Right cardiac atrium (tissue), 5 donors: ENCODE results near the gene POU4F3. TPM values are rescaled to one million over a fixed set of nuclear protein-coding genes. Genes with fewer than 3 reads are reported as not detected.

Experiments
- ATAC-seq, 2 donors: fragments of 200-7000 bp; cut with Tn5 transposase; one replicate each; pipeline versions ENCODE4 v1.8.0 to v1.9.1; 2020; ENCODE audit warnings: moderate library complexity in 2 of 2, mild to moderate bottlenecking in 1 of 2
- DNase-seq, 3 donors: peaks; one replicate each; pipeline ENCODE4 v3.0.0-alpha.2; 2020
- H3K27ac ChIP-seq: one replicate; pipeline ENCODE4 v1.5.1; 2013; ENCODE audit warnings: mild to moderate bottlenecking, low read length, control low read depth, moderate library complexity
- H3K27me3 ChIP-seq: one replicate; pipeline ENCODE4 v1.6.1; 2013; ENCODE audit not compliant: control insufficient read depth, insufficient read depth
- H3K4me1 ChIP-seq: one replicate; pipeline ENCODE4 v1.6.1; 2013; ENCODE audit warnings: low read length; ENCODE audit not compliant: control insufficient read depth, insufficient read depth
- H3K4me3 ChIP-seq: one replicate; pipeline ENCODE4 v1.5.1; 2013; ENCODE audit warnings: low read length, control low read depth
- H3K9me3 ChIP-seq: one replicate; pipeline ENCODE4 v1.6.1; 2013; ENCODE audit warnings: low read length; ENCODE audit not compliant: control insufficient read depth
- WGBS: extraction: QIAGEN DNeasy Blood & Tissue Kit; methylation state at CpG from one replicate; pipeline ENCODE4 v1.1.7; 2013; 5-methylcytosine and 5-hydroxymethylcytosine counted together
- intact Hi-C, 4 donors: fragments of 100-400 bp; cut with DNase I; formaldehyde crosslinking; loops; one replicate each; pipeline versions ENCODE4 v1.11.0 to v1.14.0; 2022 to 2023
- polyA plus RNA-seq: library from polyadenylated mRNA; stranded (reverse); fragments of 200-250 nt; gene quantifications from one replicate; pipeline ENCODE4 v1.2.3, GENCODE V29; 2013
- total RNA-seq, 4 donors: library from RNA; stranded (reverse); fragmentation: NEBNext Ultra II Directional; extraction: Animal tissue kit (Norgen Biotek cat#: 25700); gene quantifications; one replicate each; pipeline ENCODE4 v1.2.1, GENCODE V29; 2021
- donor health status: healthy with polysubstance abuse.
- donor health status: DM: no; HTN: yes; CAD: no.
- donor health status: DM: no; HTN: no; CAD: no.
- donor health status: DM: no; HTN: yes; CAD: no; lungs with severe emphysema.
- donor health status: DM: yes; HTN: yes; CAD: no.

POU4F3 gene
- total and polyA plus RNA-seq, 5 donors = 0.14 TPM; not detected in 4

- no peaks in the 10 kb centered on the region for H3K27me3 ChIP-seq
- H3K27ac ChIP-seq = no peak overlapping the region
- intact Hi-C loops = no loop called here
- no peak overlapping the region for H3K4me3 ChIP-seq
- ATAC-seq (no peak), DNase-seq (no peak)
- H3K9me3 ChIP-seq = no peaks in the 10 kb centered on the region
- WGBS = 83% methylated on average over 5 of the region's 5 CpGs
- H3K4me1 ChIP-seq = peaks cover 3% of the 10 kb centered on the region
Measured at GRCh38 chr5:146311278-146311677, 27.4 kb upstream of the POU4F3 start.

- Histone ChIP-seq H3K4me3 (no peak overlapping the region), H3K27ac (no peak overlapping the region), H3K4me1 (no peaks in the 10 kb centered on the region), H3K27me3 (no peaks in the 10 kb centered on the region), H3K9me3 (no peaks in the 10 kb centered on the region)
- ATAC-seq (no peak), DNase-seq (no peak)
- WGBS = 43% methylated on average over 7 of the region's 7 CpGs
- intact Hi-C loops = no loop called here
Measured at GRCh38 chr5:146313027-146313426, 25.6 kb upstream of the POU4F3 start.

DNA sequence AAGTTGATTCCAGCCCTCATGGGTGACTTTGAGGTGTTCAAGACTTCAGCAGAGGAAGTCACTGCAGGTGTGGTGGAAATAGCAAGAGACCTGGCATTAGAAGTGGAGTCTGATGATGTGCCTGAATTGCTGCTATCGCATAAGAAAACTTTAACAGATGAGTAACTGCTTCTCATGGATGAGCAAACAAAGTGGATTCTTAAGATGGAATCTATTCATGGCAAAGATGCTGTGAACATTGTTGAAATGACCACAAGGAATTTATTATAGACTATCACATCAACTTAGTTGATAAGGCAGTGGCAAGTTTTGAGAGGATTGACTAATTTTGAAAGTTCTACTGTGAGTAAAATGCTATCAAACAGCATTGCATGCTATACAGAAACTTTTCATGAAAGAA, 17.1 kb upstream of the POU4F3 start:
- ATAC-seq (no peak), DNase-seq (no peak)
- intact Hi-C loops = no loop called here
- 90% methylated on average over 1 of the region's 1 CpG for WGBS
- Histone ChIP-seq H3K9me3 (no peaks in the 10 kb centered on the region), H3K27me3 (no peaks in the 10 kb centered on the region), H3K4me3 (no peak overlapping the region), H3K4me1 (no peaks in the 10 kb centered on the region), H3K27ac (no peak overlapping the region)

GRCh38 chr5:146327257-146327870, 11.3 kb upstream of the POU4F3 start:
- DNase-seq (no peak), ATAC-seq (no peak)
- Histone ChIP-seq H3K27ac (no peak overlapping the region), H3K9me3 (no peaks in the 10 kb centered on the region), H3K4me1 (no peaks in the 10 kb centered on the region), H3K27me3 (no peaks in the 10 kb centered on the region), H3K4me3 (no peak overlapping the region)
- 72% methylated on average over 7 of the region's 7 CpGs for WGBS
- intact Hi-C loops = no loop called here

GRCh38 chr5:146327989-146328388, 10.7 kb upstream of the POU4F3 start:
- no peak for DNase-seq
- intact Hi-C loops = no loop called here
- H3K9me3 ChIP-seq = no peaks in the 10 kb centered on the region
- H3K4me3 ChIP-seq = no peak overlapping the region
- WGBS = 41% methylated on average over 1 of the region's 1 CpG
- H3K27me3 ChIP-seq = no peaks in the 10 kb centered on the region
- H3K27ac ChIP-seq = no peak overlapping the region
- H3K4me1 ChIP-seq = no peaks in the 10 kb centered on the region
- no peak for ATAC-seq

DNA sequence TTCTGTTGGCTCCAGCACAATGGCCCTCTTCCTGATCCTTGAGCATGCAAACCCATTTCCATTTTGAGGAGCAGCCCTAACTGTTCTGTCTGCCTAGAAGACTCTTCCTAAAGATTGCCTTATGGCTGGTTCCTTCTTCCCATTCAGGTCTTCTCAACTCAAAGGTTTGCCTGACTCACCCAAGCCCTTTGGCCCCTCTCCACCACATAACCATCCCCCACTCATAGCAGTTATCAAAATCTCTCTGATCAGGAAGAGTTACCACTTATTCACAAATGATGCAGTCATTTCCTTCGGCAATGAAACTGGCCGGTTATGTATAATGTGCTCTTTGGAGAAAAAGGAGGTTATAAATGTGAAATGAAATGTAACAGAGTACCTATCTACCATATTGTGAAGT, 8.9 kb upstream of the POU4F3 start:
- Histone ChIP-seq H3K27ac (no peak overlapping the region), H3K4me1 (no peaks in the 10 kb centered on the region), H3K27me3 (no peaks in the 10 kb centered on the region), H3K4me3 (no peak overlapping the region), H3K9me3 (no peaks in the 10 kb centered on the region)
- DNase-seq (no peak), ATAC-seq (no peak)
- intact Hi-C loops = no loop called here
- 81% methylated on average over 2 of the region's 2 CpGs for WGBS

DNA sequence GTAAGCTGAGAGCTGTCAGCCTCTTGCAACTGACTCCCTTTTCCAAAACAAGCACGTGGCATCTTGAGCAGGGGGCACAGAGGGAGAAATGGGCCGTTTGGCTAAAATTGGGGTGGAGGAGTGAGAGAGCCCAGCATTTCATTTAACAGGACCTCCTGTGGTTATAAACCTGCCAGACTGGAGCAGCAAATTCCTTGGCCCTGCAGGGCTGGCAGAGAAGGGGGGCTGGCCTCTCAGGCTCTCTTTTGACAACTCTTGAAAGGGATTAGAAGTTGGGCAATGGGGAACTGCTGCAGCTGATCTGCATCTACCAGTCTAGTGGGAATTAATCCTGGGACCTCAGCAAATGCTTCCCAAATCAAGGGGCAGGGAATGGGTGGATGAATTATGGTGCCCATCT, 7.2 kb upstream of the POU4F3 start:
- H3K4me3 ChIP-seq = no peak overlapping the region
- no peaks in the 10 kb centered on the region for H3K4me1 ChIP-seq
- ATAC-seq (no peak), DNase-seq (no peak)
- no peaks in the 10 kb centered on the region for H3K9me3 ChIP-seq
- WGBS = under 1% methylated on average over 2 of the region's 2 CpGs
- no peaks in the 10 kb centered on the region for H3K27me3 ChIP-seq
- no peak overlapping the region for H3K27ac ChIP-seq
- intact Hi-C loops = no loop called here

- Histone ChIP-seq H3K4me1 (no peaks in the 10 kb centered on the region), H3K4me3 (no peak overlapping the region), H3K9me3 (no peaks in the 10 kb centered on the region), H3K27ac (no peak overlapping the region), H3K27me3 (no peaks in the 10 kb centered on the region)
- ATAC-seq (no peak), DNase-seq (no peak)
- 3% methylated on average over 24 of the region's 24 CpGs for WGBS
- intact Hi-C loops = no loop called here
Measured at GRCh38 chr5:146334074-146334533, 4.5 kb upstream of the POU4F3 start.

GRCh38 chr5:146336197-146336596, 2.4 kb upstream of the POU4F3 start:
- no peaks in the 10 kb centered on the region for H3K9me3 ChIP-seq
- intact Hi-C loops = no loop called here
- H3K27ac ChIP-seq = no peak overlapping the region
- DNase-seq = no peak
- ATAC-seq = no peak
- peaks cover 2% of the 10 kb centered on the region for H3K4me1 ChIP-seq
- no peak overlapping the region for H3K4me3 ChIP-seq
- no peaks in the 10 kb centered on the region for H3K27me3 ChIP-seq

DNA sequence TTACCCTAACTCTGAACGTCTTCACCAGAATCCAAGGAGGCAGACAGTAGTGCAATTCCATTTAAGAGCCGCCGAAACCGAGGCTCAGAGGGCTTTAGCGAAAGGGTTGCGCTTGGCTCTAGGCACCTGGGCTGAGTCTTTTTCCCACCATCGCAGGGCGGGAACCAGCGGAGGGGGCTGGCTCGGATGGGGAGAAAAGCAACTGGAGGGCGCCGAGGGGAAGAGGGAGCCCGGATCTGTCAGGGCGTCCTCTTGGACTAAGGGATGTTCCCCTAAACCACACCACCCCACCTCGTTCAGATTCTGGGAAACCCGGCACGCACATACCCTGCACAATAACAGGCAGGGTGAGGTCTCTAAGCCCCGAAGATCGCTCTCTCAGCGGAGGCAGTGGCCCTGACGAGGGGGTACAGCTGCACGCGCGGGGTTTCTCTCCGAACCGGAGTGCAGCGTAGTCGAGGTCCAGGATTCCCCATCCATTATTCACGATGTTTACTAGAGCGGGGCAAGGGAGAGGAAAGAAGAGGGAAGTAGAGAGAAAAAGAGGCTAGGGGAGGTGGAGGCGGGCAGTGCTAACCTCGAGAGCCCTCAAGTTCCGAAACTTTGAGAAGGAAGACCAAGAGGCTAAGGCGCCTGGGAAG, 1.3 kb upstream of the POU4F3 start:
- Histone ChIP-seq H3K4me3 (no peak overlapping the region), H3K9me3 (no peaks in the 10 kb centered on the region), H3K27me3 (no peaks in the 10 kb centered on the region), H3K4me1 (peaks cover 2% of the 10 kb centered on the region), H3K27ac (no peak overlapping the region)
- WGBS = 3% methylated on average over 34 of the region's 34 CpGs
- ATAC-seq (no peak), DNase-seq (no peak)
- intact Hi-C loops = no loop called here

DNA sequence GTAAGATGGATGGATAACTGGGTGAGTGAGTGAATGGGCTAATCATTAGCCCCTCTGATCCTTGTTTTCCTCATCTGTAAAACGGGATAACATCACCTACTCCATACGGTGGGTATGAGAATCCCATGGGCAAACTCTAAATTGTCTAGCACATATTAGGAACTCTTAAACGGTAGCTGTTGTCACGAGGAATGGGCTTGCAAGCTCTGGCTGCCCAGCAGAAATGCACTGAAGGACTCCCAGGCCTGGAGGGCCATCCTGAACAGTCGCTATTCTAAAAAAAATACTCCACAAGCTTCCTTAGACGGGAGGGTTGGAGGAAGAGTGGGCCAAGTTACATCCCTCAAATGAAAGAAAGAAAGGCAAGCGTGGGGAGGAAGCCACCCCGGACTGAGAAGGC, 711 bp upstream of the POU4F3 start:
- H3K9me3 ChIP-seq = no peaks in the 10 kb centered on the region
- H3K4me1 ChIP-seq = peaks cover 2% of the 10 kb centered on the region
- 1% methylated on average over 8 of the region's 8 CpGs for WGBS
- intact Hi-C loops = no loop called here
- no peak overlapping the region for H3K27ac ChIP-seq
- no peak overlapping the region for H3K4me3 ChIP-seq
- no peak for DNase-seq
- ATAC-seq = no peak
- no peaks in the 10 kb centered on the region for H3K27me3 ChIP-seq
